Left lobe of liver (tissue), 2 donors: ENCODE measurements around the gene GPR173. TPM values are rescaled to one million over a fixed set of nuclear protein-coding genes. Genes with fewer than 3 reads are reported as not detected.

Experiments
- ATAC-seq: fragments of 200-7000 bp; cut with Tn5 transposase; one replicate; pipeline ENCODE4 v1.9.1; 2020; ENCODE audit warnings: mild to moderate bottlenecking, moderate library complexity
- DNase-seq: peaks from one replicate; pipeline ENCODE4 v3.0.0-alpha.2; 2020; ENCODE audit warnings: low spot score
- total RNA-seq: library from RNA; stranded (reverse); gene quantifications from one replicate; pipeline ENCODE4 v1.2.1, GENCODE V29; 2021
- donor health status: DM: no; HTN: no; CAD: no; lungs with moderate emphysema.
- donor health status: DM: no; HTN: yes; CAD: no.

Gene GPR173
- total RNA-seq: 0.23 TPM

GRCh38 chrX:53048169-53049126 lies at the start of gene GPR173:
GPR173 (plus strand) TSS chrX:53048789; CDS start chrX:53076622, 27,833 bp downstream.
- ATAC-seq: no peak
- no peak for DNase-seq

GRCh38 chrX:53000447-53001135 lies 48.0 kb upstream of the GPR173 start:
- no peak for ATAC-seq
- no peak for DNase-seq

GRCh38 chrX:53001958-53002357 lies 46.6 kb upstream of the GPR173 start:
- no peak for ATAC-seq
- no peak for DNase-seq

- ATAC-seq (no peak), DNase-seq (no peak)
Observed at GRCh38 chrX:53003111-53003510, 45.5 kb upstream of the GPR173 start.

- no peak for ATAC-seq
- no peak for DNase-seq
Observed at GRCh38 chrX:53004038-53004437, 44.6 kb upstream of the GPR173 start.

GRCh38 chrX:53004811-53005210 lies 43.8 kb upstream of the GPR173 start:
- DNase-seq: no peak
- ATAC-seq: no peak

- ATAC-seq: no peak
- DNase-seq: no peak
Observed at GRCh38 chrX:53005327-53005726, 43.3 kb upstream of the GPR173 start.

GRCh38 chrX:53009032-53009431 lies 39.6 kb upstream of the GPR173 start:
- DNase-seq (no peak), ATAC-seq (no peak)

- ATAC-seq: no peak
- no peak for DNase-seq
Observed at GRCh38 chrX:53013291-53013690, 35.3 kb upstream of the GPR173 start.

GRCh38 chrX:53018627-53019026 lies 30.0 kb upstream of the GPR173 start:
- no peak for ATAC-seq
- DNase-seq: no peak

GRCh38 chrX:53022381-53022780 lies 26.2 kb upstream of the GPR173 start:
- ATAC-seq: no peak
- no peak for DNase-seq

- no peak for DNase-seq
- ATAC-seq: no peak
Observed at GRCh38 chrX:53028678-53029077, 19.9 kb upstream of the GPR173 start.

GRCh38 chrX:53031380-53031779 lies 17.2 kb upstream of the GPR173 start:
- DNase-seq (no peak), ATAC-seq (no peak)

GRCh38 chrX:53036149-53036548 lies 12.4 kb upstream of the GPR173 start:
- ATAC-seq (no peak), DNase-seq (no peak)

- ATAC-seq: no peak
Observed at GRCh38 chrX:53039236-53039635, 9.4 kb upstream of the GPR173 start.

GRCh38 chrX:53044995-53045394 lies 3.6 kb upstream of the GPR173 start:
- no peak for DNase-seq
- ATAC-seq: no peak

More at GRCh38 chrX:53039236-53039635, 9.4 kb upstream of the GPR173 start:
- DNase-seq: no peak

- ATAC-seq (no peak), DNase-seq (no peak)
Observed at GRCh38 chrX:53047228-53047627, 1.4 kb upstream of the GPR173 start.

GRCh38 chrX:53049127-53049517 lies 533 bp downstream of the GPR173 start:
- DNase-seq (no peak), ATAC-seq (no peak)

- DNase-seq (no peak), ATAC-seq (no peak)
Observed at GRCh38 chrX:53050841-53051240, 2.3 kb downstream of the GPR173 start.

- DNase-seq (no peak), ATAC-seq (no peak)
Observed at GRCh38 chrX:53055244-53055849, 6.8 kb downstream of the GPR173 start.

GRCh38 chrX:53056292-53056691 lies 7.7 kb downstream of the GPR173 start:
- DNase-seq (no peak), ATAC-seq (no peak)

- DNase-seq (no peak), ATAC-seq (no peak)
Observed at GRCh38 chrX:53065104-53065503, 16.5 kb downstream of the GPR173 start.
